SU-DHL-6 (cell line): ENCODE data around the gene CISD3.

ENCODE experiments used
- CTCF ChIP-seq: fragments of 200-600 bp; sonication (generic); IDR thresholded peaks from one replicate; pipeline ENCODE4 v1.5.1; 2017; ENCODE audit warnings: antibody characterized with exemption, mild to moderate bottlenecking, low read length, moderate library complexity; ENCODE audit not compliant: insufficient read depth, poor library complexity, severe bottlenecking
- EZH2phosphoT487 ChIP-seq: fragments of 200-600 bp; sonication (generic), shearing (Covaris generic); conservative IDR thresholded peaks from 2 replicates; pipeline ENCODE4 v1.6.1; 2018; ENCODE audit warnings: mild to moderate bottlenecking, antibody characterized with exemption, low read length, moderate library complexity, mixed read lengths

DNA sequence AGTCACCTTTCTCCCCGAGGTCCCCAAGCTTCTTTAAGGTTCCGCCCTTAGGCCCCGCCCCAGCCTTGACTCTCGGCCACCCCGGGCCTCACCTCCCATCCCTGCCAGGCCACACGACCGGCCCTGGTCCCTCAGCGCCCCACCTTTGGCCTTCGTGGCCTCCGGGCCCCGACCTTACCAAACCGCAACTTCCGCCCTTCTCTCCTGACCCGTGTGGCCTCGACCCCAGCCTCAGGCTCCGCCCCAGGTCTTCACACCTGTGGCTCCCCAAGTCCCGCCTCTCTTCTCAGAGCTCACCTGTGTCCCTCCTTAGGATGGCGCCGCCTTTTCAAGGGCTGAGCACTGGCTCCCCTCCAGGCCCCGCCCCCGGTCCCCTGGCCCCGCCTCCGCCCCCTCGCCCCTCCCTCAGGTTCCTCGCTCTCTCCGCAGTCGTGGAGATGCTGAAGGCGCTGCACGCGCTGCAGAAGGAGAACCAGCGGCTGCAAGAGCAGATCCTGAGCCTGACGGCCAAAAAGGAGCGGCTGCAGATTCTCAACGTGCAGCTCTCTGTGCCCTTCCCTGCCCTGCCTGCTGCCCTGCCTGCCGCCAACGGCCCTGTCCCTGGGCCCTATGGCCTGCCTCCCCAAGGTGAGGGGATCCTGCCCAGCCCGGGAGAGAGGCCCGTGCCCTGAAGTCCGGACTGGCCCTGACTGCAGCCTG lies 10.0 kb upstream of the CISD3 start:
- TF ChIP-seq CTCF (no peak), EZH2phosphoT487 (no peak)
